ENCODE data around the gene HDAC9. TPM values are rescaled to one million over a fixed set of nuclear protein-coding genes. Genes with fewer than 3 reads are reported as not detected.

HDAC9 gene
- total and polyA plus RNA-seq, 2 of the 13 experiments (the other 11 are each of a cell fraction or from before 2014, with no cell fraction given): 0.05 to 0.07 TPM

GRCh38 chr7:18798088-18798906 lies 302.7 kb downstream of the HDAC9 start:
- ChIA-PET CTCF (ENCODE audit: low intra/inter-chr PET ratio, low total read pairs) (no interaction called here), POLR2A (no interaction called here)
- H3K79me2 ChIP-seq (ENCODE audit: insufficient read depth, low read length): no peaks in the 10 kb centered on the region
- H3K27ac ChIP-seq (ENCODE audit: extremely low read length, insufficient read depth, low read length): no peak overlapping the region
- FAIRE-seq (no peak), DNase-seq (ENCODE audit: low spot score) (no peak), ATAC-seq (no peak)
- 8% methylated on average over 3 of the region's 3 CpGs for WGBS (ENCODE audit: low lambda C conversion rate)
- H3K4me3 ChIP-seq (replicated peaks in 1 of 3; ENCODE audit: insufficient read depth in 1 of 3, low read depth in 2 of 3, low read length in 3 of 3): no peak overlapping the region
- TF ChIP-seq ZNF790 (CRISPR knock-in tag; IDR thresholded peaks at IDR 0.05; ENCODE audit: borderline replicate concordance): no peak
- TF ChIP-seq TAF1 (CRISPR knock-in tag; IDR thresholded peaks at IDR 0.05): no peak
- TF ChIP-seq ZNF501 (CRISPR knock-in tag; IDR thresholded peaks at IDR 0.05): no peak
- TF ChIP-seq ATF2 (CRISPR knock-in tag; IDR thresholded peaks at IDR 0.05): no peak
- no peak for TF ChIP-seq PATZ1 (CRISPR knock-in tag; IDR thresholded peaks at IDR 0.05)
- TF ChIP-seq TFAP4 (IDR thresholded peaks at IDR 0.05; ENCODE audit: borderline replicate concordance, low read depth): no peak
- no peak for TF ChIP-seq NFIB (CRISPR knock-in tag; IDR thresholded peaks at IDR 0.05; ENCODE audit: borderline replicate concordance)
- TF ChIP-seq U2AF1 (optimal IDR thresholded peaks at IDR 0.05; ENCODE audit: low read depth, low read length): no peak
- TF ChIP-seq THAP7 (CRISPR knock-in tag; IDR thresholded peaks at IDR 0.05): no peak
- no peak for TF ChIP-seq ZNF780A (CRISPR knock-in tag; IDR thresholded peaks at IDR 0.05)
- TF ChIP-seq ZSCAN20 (CRISPR knock-in tag; IDR thresholded peaks at IDR 0.05; ENCODE audit: borderline replicate concordance): no peak
- no peak for TF ChIP-seq IRF9 (CRISPR knock-in tag; IDR thresholded peaks at IDR 0.05; ENCODE audit: borderline replicate concordance)
- TF ChIP-seq THAP11 (CRISPR knock-in tag; IDR thresholded peaks at IDR 0.05): no peak
- no peak for TF ChIP-seq HNRNPK (IDR thresholded peaks at IDR 0.05; ENCODE audit: low read depth, low read length, poor library complexity, severe bottlenecking)
- TF ChIP-seq MTF2 (CRISPR knock-in tag; IDR thresholded peaks at IDR 0.05; ENCODE audit: borderline replicate concordance): no peak
- in situ Hi-C loops (cut with HindIII; ENCODE audit: extremely low pct_ligation_motif_present, low pct_unique_long_range_greater_than_20kb): no loop called here
- H3K4me1 ChIP-seq (ENCODE audit: insufficient read depth, low read length): no peaks in the 10 kb centered on the region
- H3K4me2 ChIP-seq (ENCODE audit: low read depth, low read length): no peak overlapping the region
- H3K36me3 ChIP-seq (replicated peaks in 1 of 2; ENCODE audit: control insufficient read depth in 1 of 2, insufficient read depth in 2 of 2, low read length in 2 of 2): no peaks in the 10 kb centered on the region
- H3K9me3 ChIP-seq (ENCODE audit: low read length): peaks cover 7% of the 10 kb centered on the region; the same call in 1 of the 2 replicates
- no peaks in the 10 kb centered on the region for H4K20me1 ChIP-seq (ENCODE audit: insufficient read depth, low read length)
- BruUV-seq (replicated peaks): no TSS peak
- no peak overlapping the region for H2AFZ ChIP-seq (ENCODE audit: low read length)
- H3K27me3 ChIP-seq (ENCODE audit: control insufficient read depth in 1 of 2, insufficient read depth in 2 of 2, low read length in 2 of 2): no peaks in the 10 kb centered on the region
- intact Hi-C loops (cut with micrococcal nuclease; ENCODE audit: unreplicated experiment): no loop called here
- H3K9ac ChIP-seq (ENCODE audit: insufficient read depth, low read depth, low read length): no peak overlapping the region
